Measurements from ENCODE around the gene CRYBG3. TPM values are rescaled to one million over a fixed set of nuclear protein-coding genes. Genes with fewer than 3 reads are reported as not detected.

CRYBG3 gene
- total RNA-seq, 6 experiments from 2014 or later, result 10.7 to 14.1 (median 12.8) TPM

DNA sequence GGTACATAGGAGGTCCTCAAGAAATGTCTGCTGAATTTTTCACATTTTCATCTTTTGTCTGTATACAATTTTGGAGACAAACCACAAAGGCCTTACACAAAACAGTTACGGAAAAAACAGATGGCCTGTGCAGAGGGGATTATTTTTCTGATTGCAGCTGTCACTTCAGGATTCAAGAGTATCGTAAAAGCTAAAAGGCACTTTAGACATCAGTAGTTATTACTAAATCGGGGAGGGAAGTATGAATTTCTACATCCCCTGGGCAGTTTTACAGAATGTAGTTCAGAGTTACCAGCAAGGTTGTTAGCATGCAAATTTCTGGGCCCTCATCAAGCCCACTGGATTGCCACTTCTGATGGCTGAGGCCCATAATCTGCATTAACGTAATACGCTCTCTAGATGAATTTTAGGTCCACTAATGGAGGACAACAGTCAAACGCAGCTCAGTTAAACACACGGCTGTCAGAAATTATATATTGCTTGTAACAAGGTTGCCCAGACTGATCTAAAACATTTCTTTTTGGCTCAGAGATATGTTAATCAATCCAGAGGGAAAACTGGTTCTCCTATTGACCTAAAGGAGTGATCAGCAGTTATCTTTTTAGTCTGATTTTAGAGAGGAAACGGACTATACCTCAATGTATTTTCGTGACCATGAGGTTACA lies 149.3 kb downstream of the CRYBG3 start:
- H3K27me3 Mint-ChIP-seq (ENCODE audit: insufficient read depth), result peaks cover 1% of the 10 kb centered on the region; the same call in 1 of the 2 replicates
- TF ChIP-seq, protein P1, sequence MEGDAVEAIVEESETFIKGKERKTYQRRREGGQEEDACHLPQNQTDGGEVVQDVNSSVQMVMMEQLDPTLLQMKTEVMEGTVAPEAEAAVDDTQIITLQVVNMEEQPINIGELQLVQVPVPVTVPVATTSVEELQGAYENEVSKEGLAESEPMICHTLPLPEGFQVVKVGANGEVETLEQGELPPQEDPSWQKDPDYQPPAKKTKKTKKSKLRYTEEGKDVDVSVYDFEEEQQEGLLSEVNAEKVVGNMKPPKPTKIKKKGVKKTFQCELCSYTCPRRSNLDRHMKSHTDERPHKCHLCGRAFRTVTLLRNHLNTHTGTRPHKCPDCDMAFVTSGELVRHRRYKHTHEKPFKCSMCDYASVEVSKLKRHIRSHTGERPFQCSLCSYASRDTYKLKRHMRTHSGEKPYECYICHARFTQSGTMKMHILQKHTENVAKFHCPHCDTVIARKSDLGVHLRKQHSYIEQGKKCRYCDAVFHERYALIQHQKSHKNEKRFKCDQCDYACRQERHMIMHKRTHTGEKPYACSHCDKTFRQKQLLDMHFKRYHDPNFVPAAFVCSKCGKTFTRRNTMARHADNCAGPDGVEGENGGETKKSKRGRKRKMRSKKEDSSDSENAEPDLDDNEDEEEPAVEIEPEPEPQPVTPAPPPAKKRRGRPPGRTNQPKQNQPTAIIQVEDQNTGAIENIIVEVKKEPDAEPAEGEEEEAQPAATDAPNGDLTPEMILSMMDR (IDR thresholded peaks at IDR 0.05), result no peak
- H3K4me1 Mint-ChIP-seq (ENCODE audit: low read depth), result peaks cover 40% of the 10 kb centered on the region
- peak overlapping the region; percentile 89 for H3K27ac Mint-ChIP-seq
- H3K36me3 Mint-ChIP-seq (ENCODE audit: low read depth), result 0 out of 2 replicates have a peak, but pooled peaks cover 8% of the 10 kb centered on the region
- DNase-seq, result no peak
- peak overlapping the region; percentile 93 for H3K4me3 Mint-ChIP-seq
- H3K9me3 Mint-ChIP-seq, result no peaks in the 10 kb centered on the region

GRCh38 chr3:97971679-97972567 lies 150.1 kb downstream of the CRYBG3 start, which contains the start of gene RIOX2:
TSS of gene RIOX2 (minus strand) at chr3:97972431. CDS start at chr3:97967593, 4,838 bp downstream.
- peak within 1 kb of the TSS; percentile 93 for H3K4me3 Mint-ChIP-seq
- peak; percentile 57 for DNase-seq
- peak within 1 kb of the TSS; percentile 89 for H3K27ac Mint-ChIP-seq
- 0 out of 2 replicates have a peak, but pooled peaks cover 6% of the 10 kb centered on the region for H3K36me3 Mint-ChIP-seq (ENCODE audit: low read depth)
- H3K27me3 Mint-ChIP-seq (ENCODE audit: insufficient read depth), result peaks cover 1% of the 10 kb centered on the region; the same call in 1 of the 2 replicates
- no peaks in the 10 kb centered on the region for H3K9me3 Mint-ChIP-seq
- peaks cover 40% of the 10 kb centered on the region for H3K4me1 Mint-ChIP-seq (ENCODE audit: low read depth)
- TF ChIP-seq, protein P1 (IDR thresholded peaks at IDR 0.05), result peak; percentile 20; the same call in 1 of the 2 replicates

DNA sequence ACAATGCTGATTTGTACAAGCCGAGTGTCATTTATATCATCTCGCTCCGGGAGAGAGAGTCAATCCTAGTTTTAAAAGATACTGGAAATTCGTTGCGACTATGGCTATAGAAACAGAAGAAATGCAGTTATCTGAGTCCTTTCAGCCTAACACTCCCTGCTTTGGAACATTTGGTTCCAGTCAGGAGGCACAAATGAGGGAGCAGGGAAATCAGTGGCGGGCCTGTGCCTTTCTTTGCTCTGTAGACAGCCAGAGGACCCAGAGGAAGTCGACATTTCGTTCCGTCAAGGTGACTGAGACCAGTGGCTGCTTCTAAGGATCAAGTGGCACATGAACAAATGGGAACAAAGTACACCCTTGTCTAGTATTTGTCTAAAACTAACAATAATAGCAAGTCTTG lies 151.2 kb downstream of the CRYBG3 start:
- TF ChIP-seq, protein P1 (IDR thresholded peaks at IDR 0.05), result no peak
- no peaks in the 10 kb centered on the region for H3K36me3 Mint-ChIP-seq (ENCODE audit: low read depth)
- no peak for DNase-seq
- H3K4me1 Mint-ChIP-seq (ENCODE audit: low read depth), result peaks cover 40% of the 10 kb centered on the region
- peak overlapping the region; percentile 59 for H3K4me3 Mint-ChIP-seq
- H3K27me3 Mint-ChIP-seq (ENCODE audit: insufficient read depth), result peaks cover 4% of the 10 kb centered on the region
- no peaks in the 10 kb centered on the region for H3K9me3 Mint-ChIP-seq
- H3K27ac Mint-ChIP-seq, result no peak overlapping the region

GRCh38 chr3:97974996-97975395 lies 153.2 kb downstream of the CRYBG3 start:
- H3K9me3 Mint-ChIP-seq, result no peaks in the 10 kb centered on the region
- H3K27ac Mint-ChIP-seq, result no peak overlapping the region
- TF ChIP-seq, protein P1 (IDR thresholded peaks at IDR 0.05), result no peak
- H3K27me3 Mint-ChIP-seq (ENCODE audit: insufficient read depth), result peaks cover 6% of the 10 kb centered on the region
- DNase-seq, result no peak
- H3K4me1 Mint-ChIP-seq (ENCODE audit: low read depth), result peaks cover 25% of the 10 kb centered on the region
- H3K4me3 Mint-ChIP-seq, result no peak overlapping the region
- no peaks in the 10 kb centered on the region for H3K36me3 Mint-ChIP-seq (ENCODE audit: low read depth)

GRCh38 chr3:97975466-97975865 lies 153.7 kb downstream of the CRYBG3 start:
- DNase-seq, result no peak
- H3K27ac Mint-ChIP-seq, result no peak overlapping the region
- H3K9me3 Mint-ChIP-seq, result no peaks in the 10 kb centered on the region
- H3K4me1 Mint-ChIP-seq (ENCODE audit: low read depth), result peaks cover 20% of the 10 kb centered on the region
- no peak overlapping the region for H3K4me3 Mint-ChIP-seq
- peaks cover 6% of the 10 kb centered on the region for H3K27me3 Mint-ChIP-seq (ENCODE audit: insufficient read depth)
- TF ChIP-seq, protein P1 (IDR thresholded peaks at IDR 0.05), result peak; percentile 63
- no peaks in the 10 kb centered on the region for H3K36me3 Mint-ChIP-seq (ENCODE audit: low read depth)

Measured in HFFc6 (cell line).